Panc1 (cell line): Measurements from ENCODE around the gene CDK5RAP1.

Source experiments
- CTCF ChIP-seq: fragments of 450-650 bp; IDR thresholded peaks from 2 replicates; pipeline ENCODE4 v1.5.1; 2017; ENCODE audit warnings: mild to moderate bottlenecking
- POLR2AphosphoS5 ChIP-seq: IDR thresholded peaks from 2 replicates; pipeline ENCODE4 v1.6.1; 2012; ENCODE audit warnings: mild to moderate bottlenecking, low read depth, low read length, moderate library complexity

GRCh38 chr20:33372993-33373441 lies 28.3 kb downstream of the CDK5RAP1 start:
- TF ChIP-seq CTCF (no peak), POLR2AphosphoS5 (no peak)
